HEK293T (cell line): ENCODE data around the gene NSMCE1.

Experiments
- BHLHE40 ChIP-seq: fragments of 450-650 bp; IDR thresholded peaks from 2 replicates; pipeline ENCODE4 v1.6.1; 2016; ENCODE audit warnings: mild to moderate bottlenecking, moderate library complexity, borderline replicate concordance
- ELF4 ChIP-seq: fragments of 450-650 bp; IDR thresholded peaks from 2 replicates; pipeline ENCODE4 v1.6.1; 2017; ENCODE audit warnings: antibody characterized with exemption
- FOXA1 ChIP-seq: fragments of 450-650 bp; IDR thresholded peaks from 2 replicates; pipeline ENCODE4 v1.6.1; 2016; ENCODE audit warnings: mild to moderate bottlenecking
- FOXK2 ChIP-seq: fragments of 450-650 bp; IDR thresholded peaks from 2 replicates; pipeline ENCODE4 v1.6.1; 2016; ENCODE audit warnings: mild to moderate bottlenecking
- HDGF ChIP-seq: fragments of 450-650 bp; IDR thresholded peaks from 2 replicates; pipeline ENCODE4 v1.6.1; 2017; ENCODE audit warnings: antibody characterized with exemption, borderline replicate concordance
- NFRKB ChIP-seq: fragments of 450-650 bp; IDR thresholded peaks from 2 replicates; pipeline ENCODE4 v1.6.1; 2016; ENCODE audit warnings: mild to moderate bottlenecking, moderate library complexity
- SP1 ChIP-seq: fragments of 450-650 bp; IDR thresholded peaks from 2 replicates; pipeline ENCODE4 v1.6.1; 2017
- SUZ12 ChIP-seq: fragments of 450-650 bp; IDR thresholded peaks from 2 replicates; pipeline ENCODE4 v1.6.1; 2016; ENCODE audit warnings: mild to moderate bottlenecking
- ZNF384 ChIP-seq: fragments of 450-650 bp; IDR thresholded peaks from 2 replicates; pipeline ENCODE4 v1.6.1; 2016
- TF ChIP-seq, protein P1 (sequence below): fragments of 450-650 bp; IDR thresholded peaks from 2 replicates; pipeline ENCODE4 v1.6.1; 2016

DNA sequence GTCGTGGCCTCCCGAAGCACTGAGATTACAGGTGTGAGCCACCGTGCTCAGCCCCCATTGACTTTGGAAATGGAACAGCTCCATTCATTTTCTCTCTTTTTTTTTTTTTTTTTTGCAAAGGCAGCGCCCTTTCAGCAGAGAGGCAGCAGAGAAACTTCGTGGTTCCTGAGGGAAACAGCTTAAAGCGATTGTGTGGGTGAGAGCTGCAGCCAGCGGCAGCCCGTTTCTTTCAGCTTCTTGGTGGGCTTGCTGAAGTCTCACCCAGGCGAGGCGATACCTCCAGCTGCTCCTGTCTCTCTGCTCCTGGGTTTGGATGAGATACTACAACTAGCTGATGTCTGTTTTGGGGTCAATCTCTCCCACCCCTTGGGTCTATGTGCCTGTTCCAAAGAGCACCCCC, 57.5 kb downstream of the NSMCE1 start:
- no peak for TF ChIP-seq ELF4
- no peak for TF ChIP-seq SUZ12
- no peak for TF ChIP-seq FOXA1
- TF ChIP-seq, protein P1, sequence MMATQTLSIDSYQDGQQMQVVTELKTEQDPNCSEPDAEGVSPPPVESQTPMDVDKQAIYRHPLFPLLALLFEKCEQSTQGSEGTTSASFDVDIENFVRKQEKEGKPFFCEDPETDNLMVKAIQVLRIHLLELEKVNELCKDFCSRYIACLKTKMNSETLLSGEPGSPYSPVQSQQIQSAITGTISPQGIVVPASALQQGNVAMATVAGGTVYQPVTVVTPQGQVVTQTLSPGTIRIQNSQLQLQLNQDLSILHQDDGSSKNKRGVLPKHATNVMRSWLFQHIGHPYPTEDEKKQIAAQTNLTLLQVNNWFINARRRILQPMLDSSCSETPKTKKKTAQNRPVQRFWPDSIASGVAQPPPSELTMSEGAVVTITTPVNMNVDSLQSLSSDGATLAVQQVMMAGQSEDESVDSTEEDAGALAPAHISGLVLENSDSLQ = no peak
- no peak for TF ChIP-seq HDGF
- no peak for TF ChIP-seq SP1
- no peak for TF ChIP-seq BHLHE40
- TF ChIP-seq FOXK2 = no peak
- TF ChIP-seq NFRKB = no peak
- TF ChIP-seq ZNF384 = no peak
